ENCODE measurements around the gene XCR1. TPM values are rescaled to one million over a fixed set of nuclear protein-coding genes. Genes with fewer than 3 reads are reported as not detected.

Gene XCR1
- total and polyA plus RNA-seq, 11 donors: 0.03 to 0.64 (median 0.07) TPM; not detected in 6

DNA sequence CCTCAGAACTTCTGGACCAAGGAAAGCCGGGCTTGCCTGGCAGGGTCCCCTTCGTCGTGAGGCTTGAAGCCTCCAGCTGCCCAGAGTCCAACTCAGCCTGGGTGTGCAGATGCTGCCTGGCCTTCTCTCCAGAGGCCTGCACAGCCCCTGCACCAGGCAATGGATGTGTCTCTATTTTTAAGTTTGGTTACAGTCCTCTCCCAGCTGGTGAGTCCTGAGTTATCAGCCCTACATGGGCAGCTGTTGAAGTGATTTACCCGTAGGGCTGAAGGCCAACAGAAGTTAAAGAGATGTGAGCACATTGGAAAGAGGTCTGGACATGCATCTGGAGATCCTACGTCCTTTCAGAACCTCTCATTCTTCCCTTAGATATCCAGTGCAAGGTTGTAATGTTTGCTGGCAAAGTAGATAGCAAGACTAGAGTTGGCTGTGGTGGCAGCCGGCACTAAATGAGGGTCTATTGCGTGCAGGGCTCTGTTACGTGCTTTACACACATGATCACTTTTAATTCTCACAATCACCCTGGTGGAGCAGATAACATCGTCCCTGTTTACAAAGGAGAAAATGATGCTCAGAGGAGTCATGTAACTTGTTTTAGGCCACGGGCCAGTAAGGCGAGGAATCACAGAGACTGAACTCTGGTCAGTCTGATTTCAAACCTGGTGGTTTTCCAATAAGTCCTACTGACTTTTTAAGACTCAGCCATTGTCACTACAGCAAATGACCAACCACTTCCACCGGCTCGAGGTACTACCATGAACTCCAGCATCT lies 41.6 kb downstream of the XCR1 start:
- ATAC-seq (peak; percentile 66 to 78 (median 69)), DNase-seq (peak in 2 of 5 donors; percentile 39 to 64)
- peak overlapping the region; percentile 78 to 98 (median 96) for H3K27ac ChIP-seq
- H3K36me3 ChIP-seq: peaks cover 0 to 44% (median 40%) of the 10 kb centered on the region in 9 donors
- peaks cover 18 to 96% (median 77%) of the 10 kb centered on the region in 12 donors for H3K4me1 ChIP-seq
- intact Hi-C loops (cut with DNase I): loop anchor here in 1 of 10 donors (5.0 kb wide), 1 partner anchor 92 kb away; no protein-coding TSS in a partner anchor
- 39 to 46% (median 43%) methylated on average over 13 of the region's 13 CpGs for WGBS, 4 donors
- H3K4me3 ChIP-seq: no peak overlapping the region
- no peaks in the 10 kb centered on the region for H3K27me3 ChIP-seq
- no peaks in the 10 kb centered on the region for H3K9me3 ChIP-seq
- TF ChIP-seq POLR2A (IDR thresholded peaks at IDR 0.05) (no peak), CTCF (IDR thresholded peaks at IDR 0.05) (no peak)

GRCh38 chr3:45984331-45985312 lies 42.7 kb downstream of the XCR1 start:
- 63 to 70% (median 67%) methylated on average over 8 of the region's 8 CpGs for WGBS, 4 donors
- Histone ChIP-seq H3K9me3 (no peaks in the 10 kb centered on the region), H3K27ac (peak overlapping the region; percentile 78 to 98 (median 96)), H3K27me3 (no peaks in the 10 kb centered on the region), H3K4me1 (peaks cover 18 to 85% (median 69%) of the 10 kb centered on the region in 12 donors), H3K4me3 (no peak overlapping the region), H3K36me3 (peaks cover 0 to 55% (median 51%) of the 10 kb centered on the region in 9 donors)
- intact Hi-C loops (cut with DNase I): loop anchor here in 1 of 10 donors (5.0 kb wide), 1 partner anchor 93 kb away; no protein-coding TSS in a partner anchor
- DNase-seq (no peak), ATAC-seq (no peak)
- TF ChIP-seq CTCF (IDR thresholded peaks at IDR 0.05) (no peak), POLR2A (IDR thresholded peaks at IDR 0.05) (no peak)

GRCh38 chr3:45983770-45984169 lies 43.5 kb downstream of the XCR1 start:
- DNase-seq: no peak
- H3K27me3 ChIP-seq: no peaks in the 10 kb centered on the region
- H3K27ac ChIP-seq: peak overlapping the region in 10 of 12 donors; percentile 33 to 98 (median 96)
- peaks cover 0 to 64% (median 58%) of the 10 kb centered on the region in 9 donors for H3K36me3 ChIP-seq
- ATAC-seq: peak in 1 of 4 donors; percentile 8
- peaks cover 18 to 77% (median 62%) of the 10 kb centered on the region in 12 donors for H3K4me1 ChIP-seq
- no peak for TF ChIP-seq CTCF (IDR thresholded peaks at IDR 0.05)
- no peak for TF ChIP-seq POLR2A (IDR thresholded peaks at IDR 0.05)
- H3K4me3 ChIP-seq: no peak overlapping the region
- intact Hi-C loops (cut with DNase I): no loop called here
- WGBS, 4 donors: 60 to 65% (median 64%) methylated on average over 3 of the region's 3 CpGs
- H3K9me3 ChIP-seq: no peaks in the 10 kb centered on the region

Measured in heart left ventricle (tissue), 16 donors.